ENCODE results near the gene RRAGB.
"Not testable (repeated sequence)": the region's sequence is repeated elsewhere in the genome, so short reads cannot be mapped to it uniquely, and the experiment has no call there.

Gene RRAGB

GRCh38 chrX:55774419-55774818, 56.9 kb downstream of the RRAGB start:
- not testable (repeated sequence) for DNase-seq (ENCODE audit: low spot score)

GRCh38 chrX:55777596-55777995, 60.0 kb downstream of the RRAGB start:
- DNase-seq (ENCODE audit: low spot score): no peak

- no peak for DNase-seq (ENCODE audit: low spot score)
These were observed 60.8 kb downstream of the RRAGB start for GRCh38 chrX:55778322-55778721.

GRCh38 chrX:55783723-55784122, 66.2 kb downstream of the RRAGB start:
- DNase-seq (ENCODE audit: low spot score): no peak

- no peak for DNase-seq (ENCODE audit: low spot score)
These were observed 69.5 kb downstream of the RRAGB start for GRCh38 chrX:55787063-55787462.

- DNase-seq (ENCODE audit: low spot score): no peak
These were observed 70.2 kb downstream of the RRAGB start for GRCh38 chrX:55787727-55788126.

- no peak for DNase-seq (ENCODE audit: low spot score)
These were observed 76.9 kb downstream of the RRAGB start for GRCh38 chrX:55794405-55794804.

- no peak for DNase-seq (ENCODE audit: low spot score)
These were observed 78.9 kb downstream of the RRAGB start for GRCh38 chrX:55796496-55796895.

- no peak for DNase-seq (ENCODE audit: low spot score)
These were observed 84.3 kb downstream of the RRAGB start for GRCh38 chrX:55801811-55802210.
